Adrenal gland (tissue), 5 donors: ENCODE results near the gene DLGAP5.

ENCODE experiments used
- POLR2A ChIP-seq, 2 donors: fragments of 450-650 bp; IDR thresholded peaks; one replicate each; pipeline ENCODE4 v1.6.1; 2017; ENCODE audit warnings: antibody characterized with exemption in 2 of 2, mild to moderate bottlenecking in 2 of 2, moderate library complexity in 1 of 2
- TF ChIP-seq, protein P1 (sequence below), 6 experiments: fragments of 450-650 bp in 4 of 6; fragments of 200-600 bp in 2 of 6; sonication (generic) in 1 of 6; IDR thresholded peaks; 1 replicate in 5 of 6; 2 replicates in 1 of 6; pipeline versions ENCODE4 v1.5.1 to v1.8.0; 2016 to 2021; ENCODE audit warnings: antibody characterized with exemption in 6 of 6, mild to moderate bottlenecking in 2 of 6, moderate library complexity in 1 of 6
- donor health status: DM: no; HTN: no; CAD: no.

DNA sequence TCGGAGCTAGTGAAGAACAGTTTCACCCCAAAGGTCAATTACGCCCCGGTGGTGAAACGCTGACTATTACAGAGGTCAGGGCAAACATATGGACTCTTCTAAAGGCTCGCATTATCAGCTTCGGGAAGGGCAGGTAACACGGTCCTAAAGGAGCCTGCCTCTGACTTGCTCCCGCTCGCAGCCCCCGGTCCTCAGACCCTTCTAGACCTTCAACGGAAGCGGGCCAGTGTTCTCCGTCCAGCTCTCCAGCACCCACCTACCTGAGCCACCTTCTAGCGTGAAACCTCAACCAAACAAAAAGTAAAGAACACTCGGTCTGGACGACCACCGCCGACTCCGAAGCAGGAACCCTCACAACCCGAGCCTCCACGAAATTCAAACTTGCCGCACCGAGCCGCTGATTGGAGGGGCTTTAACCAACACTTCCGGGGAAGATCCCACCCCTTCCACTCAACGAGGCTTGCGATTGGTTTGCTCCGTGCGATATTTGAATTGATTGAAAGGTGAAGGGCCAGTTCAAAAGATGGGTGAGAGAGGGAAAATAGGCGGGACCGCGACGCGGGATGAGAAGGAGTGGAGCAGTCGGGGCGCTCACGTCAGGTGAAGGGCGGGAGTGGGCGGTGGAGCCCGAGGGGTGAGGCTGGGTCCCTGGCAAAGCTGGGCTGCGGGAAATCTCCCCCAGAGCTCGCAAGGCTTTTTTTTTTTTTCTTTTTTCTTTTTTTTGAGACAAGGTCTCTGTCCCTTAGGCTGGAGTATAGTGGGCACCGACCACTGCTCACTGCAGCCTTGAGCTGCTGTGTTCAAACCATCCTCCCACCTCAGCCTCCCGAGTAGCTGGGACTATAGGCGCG is at the start of gene DLGAP5:
- TF ChIP-seq, protein P1, sequence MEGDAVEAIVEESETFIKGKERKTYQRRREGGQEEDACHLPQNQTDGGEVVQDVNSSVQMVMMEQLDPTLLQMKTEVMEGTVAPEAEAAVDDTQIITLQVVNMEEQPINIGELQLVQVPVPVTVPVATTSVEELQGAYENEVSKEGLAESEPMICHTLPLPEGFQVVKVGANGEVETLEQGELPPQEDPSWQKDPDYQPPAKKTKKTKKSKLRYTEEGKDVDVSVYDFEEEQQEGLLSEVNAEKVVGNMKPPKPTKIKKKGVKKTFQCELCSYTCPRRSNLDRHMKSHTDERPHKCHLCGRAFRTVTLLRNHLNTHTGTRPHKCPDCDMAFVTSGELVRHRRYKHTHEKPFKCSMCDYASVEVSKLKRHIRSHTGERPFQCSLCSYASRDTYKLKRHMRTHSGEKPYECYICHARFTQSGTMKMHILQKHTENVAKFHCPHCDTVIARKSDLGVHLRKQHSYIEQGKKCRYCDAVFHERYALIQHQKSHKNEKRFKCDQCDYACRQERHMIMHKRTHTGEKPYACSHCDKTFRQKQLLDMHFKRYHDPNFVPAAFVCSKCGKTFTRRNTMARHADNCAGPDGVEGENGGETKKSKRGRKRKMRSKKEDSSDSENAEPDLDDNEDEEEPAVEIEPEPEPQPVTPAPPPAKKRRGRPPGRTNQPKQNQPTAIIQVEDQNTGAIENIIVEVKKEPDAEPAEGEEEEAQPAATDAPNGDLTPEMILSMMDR (IDR thresholded peaks at IDR 0.05), result no peak
- peak in 1 of 2 donors; percentile 34 for TF ChIP-seq POLR2A (IDR thresholded peaks at IDR 0.05)
